Measurements from ENCODE around the gene ARHGEF6.

DNA sequence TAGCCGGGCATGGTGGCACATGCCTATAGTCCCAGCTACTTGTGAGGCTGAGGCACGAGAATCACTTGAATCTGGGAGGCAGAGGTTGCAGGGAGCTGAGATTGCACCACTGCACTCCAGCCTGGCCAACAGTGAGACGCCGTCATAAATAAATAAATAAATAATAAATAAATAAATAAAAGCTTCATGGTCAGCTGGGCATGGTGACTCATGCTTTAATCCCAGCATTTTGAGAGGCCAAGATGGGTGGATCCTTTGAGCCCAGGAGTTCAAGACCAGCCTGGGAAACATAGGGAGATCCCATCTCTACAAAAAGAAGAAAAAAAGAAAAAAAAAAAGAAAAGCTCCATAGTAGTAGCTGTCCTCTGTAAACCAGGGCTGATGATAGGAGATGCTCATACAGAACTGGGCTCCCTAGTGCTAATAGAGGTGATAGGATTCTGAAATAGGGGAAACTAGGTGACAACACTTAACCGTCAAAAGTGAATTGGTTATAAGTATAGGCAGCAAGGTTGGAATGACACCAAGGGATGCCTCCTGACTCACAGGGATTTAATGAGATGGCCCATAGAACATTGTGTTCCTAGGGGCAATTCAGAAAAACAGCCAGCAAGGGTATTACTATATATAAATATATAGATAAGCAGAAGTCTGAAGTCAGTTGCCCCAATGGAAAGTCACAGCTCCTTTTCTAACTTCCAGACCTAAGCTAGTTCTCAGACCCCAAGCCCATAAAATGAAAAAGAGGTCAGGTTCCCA, 41.8 kb upstream of the ARHGEF6 start:
- no peak for TF ChIP-seq POLR2A (IDR thresholded peaks at IDR 0.05)
- no peak for TF ChIP-seq CTCF (IDR thresholded peaks at IDR 0.05)

Data from breast epithelium (tissue), 3 donors.